ENCODE results near the gene DMD.

DNA sequence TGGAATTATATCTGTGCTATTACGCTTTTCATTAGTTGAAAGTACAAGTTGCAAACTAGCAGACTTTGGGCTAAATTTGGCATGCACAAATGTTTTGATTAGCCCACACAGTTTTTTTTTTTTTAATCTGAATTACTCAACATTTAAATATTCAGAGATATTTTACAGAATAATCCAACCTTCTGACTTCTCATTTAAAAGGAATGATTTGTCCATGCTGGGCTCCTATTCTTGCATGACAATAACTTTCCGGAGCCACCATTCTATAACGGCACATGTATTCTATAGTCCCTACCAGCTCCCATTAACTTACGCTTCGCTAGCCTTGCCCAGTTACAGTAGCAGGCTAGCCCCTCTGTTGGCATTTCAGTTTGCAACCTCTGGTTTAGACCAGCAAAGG is 1920.2 kb downstream of the DMD start:
- TF ChIP-seq, protein P1, sequence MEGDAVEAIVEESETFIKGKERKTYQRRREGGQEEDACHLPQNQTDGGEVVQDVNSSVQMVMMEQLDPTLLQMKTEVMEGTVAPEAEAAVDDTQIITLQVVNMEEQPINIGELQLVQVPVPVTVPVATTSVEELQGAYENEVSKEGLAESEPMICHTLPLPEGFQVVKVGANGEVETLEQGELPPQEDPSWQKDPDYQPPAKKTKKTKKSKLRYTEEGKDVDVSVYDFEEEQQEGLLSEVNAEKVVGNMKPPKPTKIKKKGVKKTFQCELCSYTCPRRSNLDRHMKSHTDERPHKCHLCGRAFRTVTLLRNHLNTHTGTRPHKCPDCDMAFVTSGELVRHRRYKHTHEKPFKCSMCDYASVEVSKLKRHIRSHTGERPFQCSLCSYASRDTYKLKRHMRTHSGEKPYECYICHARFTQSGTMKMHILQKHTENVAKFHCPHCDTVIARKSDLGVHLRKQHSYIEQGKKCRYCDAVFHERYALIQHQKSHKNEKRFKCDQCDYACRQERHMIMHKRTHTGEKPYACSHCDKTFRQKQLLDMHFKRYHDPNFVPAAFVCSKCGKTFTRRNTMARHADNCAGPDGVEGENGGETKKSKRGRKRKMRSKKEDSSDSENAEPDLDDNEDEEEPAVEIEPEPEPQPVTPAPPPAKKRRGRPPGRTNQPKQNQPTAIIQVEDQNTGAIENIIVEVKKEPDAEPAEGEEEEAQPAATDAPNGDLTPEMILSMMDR (IDR thresholded peaks at IDR 0.05): no peak
- no peak for TF ChIP-seq EP300 (IDR thresholded peaks at IDR 0.05)
- TF ChIP-seq POLR2AphosphoS5 (IDR thresholded peaks at IDR 0.05): no peak
